Measurements from ENCODE around the gene KCNT1.

Gene KCNT1

GRCh38 chr9:135764731-135765130, 62.7 kb downstream of the KCNT1 start:
- CTCF ChIA-PET, result no interaction called here
- Mint-ChIP-seq H3K4me1 (no peaks in the 10 kb centered on the region), H3K27me3 (no peaks in the 10 kb centered on the region), H3K36me3 (no peaks in the 10 kb centered on the region), H3K4me3 (no peak overlapping the region), H3K27ac (no peak overlapping the region), H3K9me3 (peaks cover 19% of the 10 kb centered on the region)
- DNase-seq, result no peak

- no peaks in the 10 kb centered on the region for H3K36me3 Mint-ChIP-seq
- H3K4me3 Mint-ChIP-seq, result no peak overlapping the region
- no peaks in the 10 kb centered on the region for H3K27me3 Mint-ChIP-seq
- H3K4me1 Mint-ChIP-seq, result no peaks in the 10 kb centered on the region
- CTCF ChIA-PET, result no interaction called here
- H3K27ac Mint-ChIP-seq, result no peak overlapping the region
- peaks cover 19% of the 10 kb centered on the region for H3K9me3 Mint-ChIP-seq
- DNase-seq, result no peak
These were observed 63.4 kb downstream of the KCNT1 start for GRCh38 chr9:135765416-135765815.

- no peak for DNase-seq
- no peaks in the 10 kb centered on the region for H3K36me3 Mint-ChIP-seq
- H3K27me3 Mint-ChIP-seq, result no peaks in the 10 kb centered on the region
- H3K4me3 Mint-ChIP-seq, result no peak overlapping the region
- H3K9me3 Mint-ChIP-seq, result peaks cover 19% of the 10 kb centered on the region
- H3K27ac Mint-ChIP-seq, result no peak overlapping the region
- CTCF ChIA-PET, result no interaction called here
- no peaks in the 10 kb centered on the region for H3K4me1 Mint-ChIP-seq
These were observed 64.3 kb downstream of the KCNT1 start for GRCh38 chr9:135766251-135766650.

GRCh38 chr9:135766707-135767106, 64.7 kb downstream of the KCNT1 start:
- Mint-ChIP-seq H3K27ac (no peak overlapping the region), H3K4me1 (no peaks in the 10 kb centered on the region), H3K27me3 (no peaks in the 10 kb centered on the region), H3K9me3 (peaks cover 19% of the 10 kb centered on the region), H3K36me3 (no peaks in the 10 kb centered on the region), H3K4me3 (no peak overlapping the region)
- CTCF ChIA-PET, result no interaction called here
- DNase-seq, result no peak

DNA sequence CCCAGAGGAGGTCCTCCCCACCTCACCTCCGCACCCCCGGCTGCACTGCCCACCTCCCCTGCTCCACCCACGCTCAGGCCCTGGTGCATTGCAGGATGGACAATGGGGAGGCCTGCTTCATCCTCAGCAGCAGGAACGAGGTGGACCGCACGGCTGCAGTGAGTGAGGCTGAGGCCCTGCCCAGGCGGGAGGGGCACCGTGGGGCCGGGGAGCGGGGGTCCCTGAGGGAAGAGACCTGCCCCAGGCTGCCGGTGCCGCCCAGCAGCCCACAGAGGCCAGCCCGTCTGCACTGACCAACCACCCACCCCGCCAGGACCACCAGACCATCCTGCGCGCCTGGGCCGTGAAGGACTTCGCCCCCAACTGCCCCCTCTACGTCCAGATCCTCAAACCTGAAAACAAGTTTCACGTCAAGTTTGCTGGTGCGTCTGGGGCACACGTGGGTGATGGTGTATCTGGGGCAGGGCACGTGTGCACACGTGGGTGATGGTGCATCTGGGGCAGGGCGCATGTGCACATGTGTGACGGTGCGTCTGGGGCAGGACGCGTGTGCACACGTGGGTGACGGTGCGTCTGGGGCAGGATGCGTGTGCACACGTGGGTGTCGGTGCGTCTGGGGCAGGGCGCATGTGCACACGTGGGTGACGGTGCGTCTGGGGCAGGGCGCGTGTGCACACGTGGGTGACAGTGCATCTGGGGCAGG, 66.7 kb downstream of the KCNT1 start:
- Mint-ChIP-seq H3K27me3 (no peaks in the 10 kb centered on the region), H3K36me3 (no peaks in the 10 kb centered on the region), H3K9me3 (peaks cover 19% of the 10 kb centered on the region), H3K4me1 (no peaks in the 10 kb centered on the region), H3K4me3 (no peak overlapping the region), H3K27ac (no peak overlapping the region)
- DNase-seq, result no peak
- CTCF ChIA-PET, result no interaction called here

- no peaks in the 10 kb centered on the region for H3K27me3 Mint-ChIP-seq
- no peaks in the 10 kb centered on the region for H3K4me1 Mint-ChIP-seq
- peaks cover 19% of the 10 kb centered on the region for H3K9me3 Mint-ChIP-seq
- no peak overlapping the region for H3K4me3 Mint-ChIP-seq
- H3K27ac Mint-ChIP-seq, result no peak overlapping the region
- CTCF ChIA-PET, result no interaction called here
- DNase-seq, result no peak
- H3K36me3 Mint-ChIP-seq, result no peaks in the 10 kb centered on the region
These were observed 67.7 kb downstream of the KCNT1 start for GRCh38 chr9:135769489-135770202.

DNA sequence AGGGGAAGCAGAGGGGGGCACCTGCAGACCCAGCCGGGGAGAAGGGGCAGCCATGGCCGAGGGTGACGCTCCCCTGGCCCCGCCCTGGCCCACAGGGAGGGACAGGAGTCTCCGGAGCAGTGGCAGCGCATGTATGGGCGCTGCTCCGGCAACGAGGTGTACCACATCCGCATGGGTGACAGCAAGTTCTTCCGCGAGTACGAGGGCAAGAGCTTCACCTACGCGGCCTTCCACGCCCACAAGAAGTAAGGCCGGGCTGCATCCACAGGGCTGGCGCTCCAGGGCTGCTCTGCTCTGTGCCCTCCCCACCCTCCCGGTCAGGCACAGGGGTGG, 68.2 kb downstream of the KCNT1 start:
- CTCF ChIA-PET, result no interaction called here
- H3K27me3 Mint-ChIP-seq, result no peaks in the 10 kb centered on the region

DNA sequence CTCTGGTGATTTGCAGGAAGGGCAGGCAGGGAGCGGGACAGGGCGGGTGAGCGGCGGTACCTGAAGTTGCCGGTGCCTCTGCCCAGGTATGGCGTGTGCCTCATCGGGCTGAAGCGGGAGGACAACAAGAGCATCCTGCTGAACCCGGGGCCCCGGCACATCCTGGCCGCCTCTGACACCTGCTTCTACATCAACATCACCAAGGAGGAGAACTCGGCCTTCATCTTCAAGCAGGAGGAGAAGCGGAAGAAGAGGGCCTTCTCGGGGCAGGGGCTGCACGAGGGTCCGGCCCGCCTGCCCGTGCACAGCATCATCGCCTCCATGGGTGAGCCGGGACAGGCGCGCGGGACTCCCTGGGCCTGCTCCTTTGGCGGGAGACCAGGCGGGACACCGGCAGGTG, 68.8 kb downstream of the KCNT1 start:
- H3K27me3 Mint-ChIP-seq, result no peaks in the 10 kb centered on the region
- peaks cover 16% of the 10 kb centered on the region for H3K9me3 Mint-ChIP-seq
- no peak overlapping the region for H3K27ac Mint-ChIP-seq
- H3K4me3 Mint-ChIP-seq, result no peak overlapping the region
- no peak for DNase-seq
- CTCF ChIA-PET, result no interaction called here
- no peaks in the 10 kb centered on the region for H3K4me1 Mint-ChIP-seq
- H3K36me3 Mint-ChIP-seq, result no peaks in the 10 kb centered on the region

More for the DNA sequence above, 68.2 kb downstream of the KCNT1 start:
- no peaks in the 10 kb centered on the region for H3K4me1 Mint-ChIP-seq
- no peak overlapping the region for H3K4me3 Mint-ChIP-seq
- DNase-seq, result no peak
- no peaks in the 10 kb centered on the region for H3K36me3 Mint-ChIP-seq
- H3K27ac Mint-ChIP-seq, result no peak overlapping the region
- peaks cover 17% of the 10 kb centered on the region for H3K9me3 Mint-ChIP-seq

- Mint-ChIP-seq H3K36me3 (no peaks in the 10 kb centered on the region), H3K4me1 (no peaks in the 10 kb centered on the region), H3K9me3 (peaks cover 8% of the 10 kb centered on the region), H3K27me3 (no peaks in the 10 kb centered on the region), H3K27ac (no peak overlapping the region), H3K4me3 (no peak overlapping the region)
- CTCF ChIA-PET, result no interaction called here
- no peak for DNase-seq
These were observed 69.5 kb downstream of the KCNT1 start for GRCh38 chr9:135771401-135772051.

DNA sequence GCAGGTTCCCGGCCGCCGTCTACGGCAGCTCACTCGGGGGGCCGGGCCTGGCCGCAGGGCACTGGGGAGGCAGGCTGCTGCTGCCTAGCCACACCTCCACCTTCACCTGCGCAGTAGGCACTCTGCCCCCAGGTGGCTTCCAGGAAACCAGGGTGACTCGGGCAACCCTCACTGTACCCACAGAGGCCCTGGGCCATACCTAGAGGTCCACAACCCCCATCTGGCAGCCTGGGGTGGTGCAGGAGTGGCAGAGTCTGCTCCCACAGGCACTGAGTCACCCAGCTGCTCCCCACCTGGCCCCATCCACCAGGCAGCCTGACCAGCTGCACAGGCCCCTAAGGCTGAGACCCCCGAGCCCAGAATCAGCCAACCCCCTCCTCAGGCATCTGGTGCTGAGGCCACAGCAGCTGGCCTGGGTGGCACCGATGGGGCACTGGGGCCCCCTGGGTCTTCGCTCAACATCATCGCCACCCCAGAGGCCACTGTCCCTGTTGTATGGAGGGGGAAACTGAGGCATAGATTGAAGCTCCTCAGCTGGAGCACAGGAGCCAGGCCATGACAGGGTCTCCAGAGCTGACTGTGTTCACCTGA, 70.2 kb downstream of the KCNT1 start:
- Mint-ChIP-seq H3K36me3 (no peaks in the 10 kb centered on the region), H3K9me3 (peaks cover 4% of the 10 kb centered on the region), H3K4me3 (no peak overlapping the region), H3K27ac (no peak overlapping the region), H3K27me3 (no peaks in the 10 kb centered on the region), H3K4me1 (no peaks in the 10 kb centered on the region)
- DNase-seq, result no peak
- CTCF ChIA-PET, result no interaction called here

DNA sequence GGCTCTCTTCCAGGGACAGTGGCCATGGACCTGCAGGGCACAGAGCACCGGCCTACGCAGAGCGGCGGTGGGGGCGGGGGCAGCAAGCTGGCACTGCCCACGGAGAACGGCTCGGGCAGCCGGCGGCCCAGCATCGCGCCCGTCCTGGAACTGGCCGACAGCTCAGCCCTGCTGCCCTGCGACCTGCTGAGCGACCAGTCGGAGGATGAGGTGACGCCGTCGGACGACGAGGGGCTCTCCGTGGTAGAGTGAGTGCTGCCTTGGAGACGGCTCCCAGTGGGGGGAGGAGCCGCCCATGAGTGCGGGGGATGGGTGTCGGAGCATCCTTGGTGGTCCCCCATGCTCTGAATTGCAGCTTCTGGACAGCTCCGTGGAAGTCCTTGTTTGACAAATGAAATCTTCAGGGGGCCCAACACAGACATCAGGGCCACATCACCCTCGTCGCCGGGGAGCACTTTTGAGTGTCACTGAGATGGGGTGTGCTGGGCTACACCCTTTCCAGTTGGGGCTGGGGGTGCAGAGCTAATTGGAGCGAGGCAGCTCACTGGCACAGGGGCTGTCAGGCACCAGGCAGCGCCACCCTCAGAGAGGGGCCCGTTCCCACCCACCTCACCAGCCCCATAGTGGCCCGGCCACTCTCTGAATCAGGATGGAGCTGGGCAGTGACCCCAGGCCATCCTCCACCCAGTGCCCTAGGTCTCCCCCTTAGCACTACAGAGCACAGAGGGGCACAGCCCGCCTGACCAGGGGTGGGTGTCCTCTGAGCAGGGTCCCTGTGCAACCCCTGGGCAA, 70.9 kb downstream of the KCNT1 start:
- no peaks in the 10 kb centered on the region for H3K36me3 Mint-ChIP-seq

GRCh38 chr9:135773530-135774238, 71.7 kb downstream of the KCNT1 start:
- CTCF ChIA-PET, result no interaction called here
- no peak for DNase-seq
- Mint-ChIP-seq H3K4me1 (no peaks in the 10 kb centered on the region), H3K4me3 (no peak overlapping the region), H3K9me3 (peaks cover 4% of the 10 kb centered on the region), H3K36me3 (no peaks in the 10 kb centered on the region), H3K27me3 (no peaks in the 10 kb centered on the region), H3K27ac (no peak overlapping the region)

More for the DNA sequence above, 70.9 kb downstream of the KCNT1 start:
- no peaks in the 10 kb centered on the region for H3K4me1 Mint-ChIP-seq
- H3K27me3 Mint-ChIP-seq, result no peaks in the 10 kb centered on the region
- DNase-seq, result no peak
- CTCF ChIA-PET, result no interaction called here
- H3K27ac Mint-ChIP-seq, result no peak overlapping the region
- H3K9me3 Mint-ChIP-seq, result peaks cover 4% of the 10 kb centered on the region
- H3K4me3 Mint-ChIP-seq, result no peak overlapping the region

DNA sequence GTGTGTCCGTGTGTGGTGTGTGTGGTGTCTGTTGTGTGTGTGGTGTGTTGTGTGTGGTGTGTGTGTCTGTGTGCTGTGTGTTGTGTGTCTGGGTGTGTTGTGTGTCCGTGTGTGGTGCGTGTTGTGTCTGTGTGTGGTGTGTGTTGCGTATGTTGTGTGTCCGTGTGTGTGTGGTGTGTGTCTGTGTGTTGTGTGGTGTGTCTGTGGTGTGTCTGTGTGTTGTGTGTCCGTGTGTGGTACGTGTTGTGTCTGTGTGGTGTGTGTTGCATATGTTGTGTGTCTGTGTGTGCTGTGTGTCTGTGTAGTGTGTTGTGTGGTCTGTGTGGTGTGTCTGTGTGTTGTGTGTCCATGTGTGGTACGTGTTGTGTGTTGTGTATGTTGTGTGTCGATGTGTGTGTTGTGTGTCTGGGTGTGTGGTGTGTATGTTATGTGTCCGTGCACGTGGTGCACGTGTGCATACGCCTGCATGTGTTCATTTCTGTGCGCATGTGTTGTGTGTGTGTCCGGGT, 72.3 kb downstream of the KCNT1 start:
- no peaks in the 10 kb centered on the region for H3K36me3 Mint-ChIP-seq
- H3K4me3 Mint-ChIP-seq, result no peak overlapping the region
- no peaks in the 10 kb centered on the region for H3K27me3 Mint-ChIP-seq
- H3K4me1 Mint-ChIP-seq, result no peaks in the 10 kb centered on the region
- DNase-seq, result no peak
- H3K27ac Mint-ChIP-seq, result no peak overlapping the region
- H3K9me3 Mint-ChIP-seq, result no peaks in the 10 kb centered on the region
- CTCF ChIA-PET, result no interaction called here

Data from activated naive CD4-positive, alpha-beta T cell treated with anti-CD3 and anti-CD28 coated beads, Interleukin-2, amount 10 ng/mL, durations not matched to agents 7 days and 5 days (primary cell).